ENCODE measurements around the gene PJA1.

PJA1 gene

GRCh38 chrX:69121321-69122000 is 43.8 kb downstream of the PJA1 start:
- Histone ChIP-seq H3K4me3 (ENCODE audit: insufficient read depth, low read depth, low read length) (no peak overlapping the region), H3K27me3 (ENCODE audit: control insufficient read depth, insufficient read depth, low read length, poor library complexity, severe bottlenecking) (no peaks in the 10 kb centered on the region), H3K36me3 (ENCODE audit: control insufficient read depth, insufficient read depth, low read length) (no peaks in the 10 kb centered on the region), H3K9me3 (ENCODE audit: control insufficient read depth, low read length) (no peaks in the 10 kb centered on the region), H3K27ac (ENCODE audit: insufficient read depth, low read depth, low read length, poor library complexity, severe bottlenecking) (no peak overlapping the region), H3K4me1 (ENCODE audit: control insufficient read depth, insufficient read depth, low read length) (peaks cover 6% of the 10 kb centered on the region)
- WGBS, 2 experiments: 83 to 88% methylated on average over 10 of the region's 11 CpGs

DNA sequence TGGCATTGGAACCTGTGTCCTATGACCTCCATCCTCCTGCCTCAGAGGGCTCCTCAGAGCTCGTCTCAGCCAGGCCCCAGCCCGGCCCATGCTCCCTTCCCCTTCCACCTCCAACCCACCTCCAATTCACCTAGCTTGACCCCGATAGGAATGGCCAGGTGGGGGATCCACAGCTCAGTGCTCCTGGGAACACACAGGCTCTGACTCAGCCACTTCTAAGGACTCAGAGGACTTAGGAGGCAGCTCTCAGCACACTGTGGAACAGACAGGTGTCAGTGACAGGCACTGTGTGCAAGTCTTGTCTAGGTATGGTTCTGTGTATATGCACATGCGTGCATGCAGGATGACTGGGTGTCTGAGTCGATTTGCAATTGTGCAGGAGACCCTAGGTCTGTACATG is 44.8 kb downstream of the PJA1 start:
- H3K4me3 ChIP-seq (ENCODE audit: insufficient read depth, low read depth, low read length): no peak overlapping the region
- H3K4me1 ChIP-seq (ENCODE audit: control insufficient read depth, insufficient read depth, low read length): peaks cover 6% of the 10 kb centered on the region
- no peak overlapping the region for H3K27ac ChIP-seq (ENCODE audit: insufficient read depth, low read depth, low read length, poor library complexity, severe bottlenecking)
- H3K9me3 ChIP-seq (ENCODE audit: control insufficient read depth, low read length): no peaks in the 10 kb centered on the region
- 87 to 89% methylated on average over 5 of the region's 5 CpGs for WGBS, 2 experiments
- no peaks in the 10 kb centered on the region for H3K36me3 ChIP-seq (ENCODE audit: control insufficient read depth, insufficient read depth, low read length)
- no peaks in the 10 kb centered on the region for H3K27me3 ChIP-seq (ENCODE audit: control insufficient read depth, insufficient read depth, low read length, poor library complexity, severe bottlenecking)

GRCh38 chrX:69119122-69119521 is 46.1 kb downstream of the PJA1 start:
- 39 to 43% methylated on average over 2 of the region's 2 CpGs for WGBS, 2 experiments
- peaks cover 6% of the 10 kb centered on the region for H3K4me1 ChIP-seq (ENCODE audit: control insufficient read depth, insufficient read depth, low read length)
- H3K4me3 ChIP-seq (ENCODE audit: insufficient read depth, low read depth, low read length): no peak overlapping the region
- H3K27me3 ChIP-seq (ENCODE audit: control insufficient read depth, insufficient read depth, low read length, poor library complexity, severe bottlenecking): no peaks in the 10 kb centered on the region
- no peaks in the 10 kb centered on the region for H3K9me3 ChIP-seq (ENCODE audit: control insufficient read depth, low read length)
- no peaks in the 10 kb centered on the region for H3K36me3 ChIP-seq (ENCODE audit: control insufficient read depth, insufficient read depth, low read length)
- H3K27ac ChIP-seq (ENCODE audit: insufficient read depth, low read depth, low read length, poor library complexity, severe bottlenecking): no peak overlapping the region

DNA sequence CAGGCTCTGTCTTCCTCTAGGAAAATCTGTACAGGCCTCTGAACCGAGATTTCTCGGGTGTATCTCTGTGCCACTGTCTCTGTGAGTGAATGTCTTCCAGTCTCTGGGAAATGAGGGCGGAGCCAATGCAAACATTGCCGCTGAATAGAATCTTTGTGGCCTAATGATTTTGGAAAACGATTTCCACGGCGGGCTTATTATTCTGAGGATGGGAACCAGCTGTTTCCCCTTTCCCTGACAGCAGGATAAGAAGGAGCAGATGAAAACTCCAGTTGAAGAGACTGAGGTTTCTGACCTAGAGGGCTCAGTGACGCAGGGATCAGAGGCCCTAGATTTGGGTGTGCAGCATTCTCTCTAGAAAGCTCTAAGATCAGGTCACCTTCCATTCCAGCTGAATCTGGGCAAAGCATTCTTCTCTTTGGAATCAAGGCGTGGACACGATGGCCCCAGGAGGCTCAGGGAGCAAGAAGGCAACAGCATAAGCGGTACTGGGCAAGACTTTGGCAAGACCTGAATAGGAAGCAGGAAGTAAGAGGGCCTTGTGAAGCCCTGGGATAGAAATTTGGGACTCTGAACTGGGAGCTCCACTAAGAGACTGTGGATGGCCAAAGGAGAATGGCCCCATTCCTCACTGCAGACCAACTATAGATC is 47.3 kb downstream of the PJA1 start:
- Histone ChIP-seq H3K4me1 (ENCODE audit: control insufficient read depth, insufficient read depth, low read length) (no peaks in the 10 kb centered on the region), H3K27me3 (ENCODE audit: control insufficient read depth, insufficient read depth, low read length, poor library complexity, severe bottlenecking) (no peaks in the 10 kb centered on the region), H3K27ac (ENCODE audit: insufficient read depth, low read depth, low read length, poor library complexity, severe bottlenecking) (no peak overlapping the region), H3K9me3 (ENCODE audit: control insufficient read depth, low read length) (no peaks in the 10 kb centered on the region), H3K4me3 (ENCODE audit: insufficient read depth, low read depth, low read length) (no peak overlapping the region), H3K36me3 (ENCODE audit: control insufficient read depth, insufficient read depth, low read length) (no peaks in the 10 kb centered on the region)
- WGBS, 2 experiments: 91% methylated on average over 11 of the region's 11 CpGs

- no peak overlapping the region for H3K27ac ChIP-seq (ENCODE audit: insufficient read depth, low read depth, low read length, poor library complexity, severe bottlenecking)
- no peaks in the 10 kb centered on the region for H3K27me3 ChIP-seq (ENCODE audit: control insufficient read depth, insufficient read depth, low read length, poor library complexity, severe bottlenecking)
- no peaks in the 10 kb centered on the region for H3K9me3 ChIP-seq (ENCODE audit: control insufficient read depth, low read length)
- H3K36me3 ChIP-seq (ENCODE audit: control insufficient read depth, insufficient read depth, low read length): no peaks in the 10 kb centered on the region
- WGBS, 2 experiments: 91 to 93% methylated on average over 6 of the region's 6 CpGs
- no peak overlapping the region for H3K4me3 ChIP-seq (ENCODE audit: insufficient read depth, low read depth, low read length)
- H3K4me1 ChIP-seq (ENCODE audit: control insufficient read depth, insufficient read depth, low read length): no peaks in the 10 kb centered on the region
Observed at GRCh38 chrX:69116077-69116476, 49.2 kb downstream of the PJA1 start.

DNA sequence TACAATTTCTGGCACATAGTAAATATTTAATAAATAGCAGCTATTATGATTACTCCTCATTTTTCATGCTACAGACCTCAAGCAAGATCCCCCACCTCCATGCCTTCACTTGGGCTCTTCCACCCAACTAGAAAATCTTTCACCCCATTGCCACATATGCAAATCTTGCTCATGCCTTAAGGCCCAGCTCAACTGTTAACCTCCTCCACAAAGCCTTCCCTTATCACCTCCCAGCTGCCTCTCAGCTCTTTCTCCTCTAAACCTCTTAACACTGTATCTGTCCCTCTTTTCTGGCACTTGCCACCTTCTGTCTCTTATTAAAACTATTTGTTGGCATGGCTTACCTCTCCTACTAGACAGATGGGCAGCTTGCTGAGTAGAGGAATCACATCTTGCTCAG is 51.5 kb downstream of the PJA1 start:
- Histone ChIP-seq H3K27me3 (ENCODE audit: control insufficient read depth, insufficient read depth, low read length, poor library complexity, severe bottlenecking) (no peaks in the 10 kb centered on the region), H3K4me3 (ENCODE audit: insufficient read depth, low read depth, low read length) (no peak overlapping the region), H3K36me3 (ENCODE audit: control insufficient read depth, insufficient read depth, low read length) (no peaks in the 10 kb centered on the region), H3K9me3 (ENCODE audit: control insufficient read depth, low read length) (no peaks in the 10 kb centered on the region), H3K4me1 (ENCODE audit: control insufficient read depth, insufficient read depth, low read length) (peaks cover 3% of the 10 kb centered on the region), H3K27ac (ENCODE audit: insufficient read depth, low read depth, low read length, poor library complexity, severe bottlenecking) (no peak overlapping the region)

All from ectodermal cell (in vitro differentiated cells).